Endodermal cell (in vitro differentiated cells): ENCODE data around the gene XG. TPM values are rescaled to one million over a fixed set of nuclear protein-coding genes. Genes with fewer than 3 reads are reported as not detected.

Experiments used
- DNase-seq: peaks from one replicate; pipeline ENCODE4 v3.0.0-alpha.2; 2017
- H3K27ac ChIP-seq: 2 replicates; pipeline ENCODE4 v1.5.1; 2013; ENCODE audit warnings: mild to moderate bottlenecking, low read depth, low read length, moderate library complexity
- H3K27me3 ChIP-seq: 2 replicates; pipeline ENCODE4 v1.6.1; 2013; ENCODE audit warnings: mild to moderate bottlenecking, low read length, moderate library complexity; ENCODE audit not compliant: insufficient read depth, control insufficient read depth, poor library complexity, severe bottlenecking
- H3K36me3 ChIP-seq: 2 replicates; pipeline ENCODE4 v1.7.0; 2013; ENCODE audit warnings: mild to moderate bottlenecking, low read length, moderate library complexity; ENCODE audit not compliant: control insufficient read depth, insufficient read depth
- H3K4me1 ChIP-seq: one replicate; pipeline ENCODE4 v1.7.0; 2013; ENCODE audit warnings: low read length; ENCODE audit not compliant: control insufficient read depth, insufficient read depth
- H3K4me3 ChIP-seq: 2 replicates; pipeline ENCODE4 v1.5.1; 2013; ENCODE audit warnings: mild to moderate bottlenecking, low read length, moderate library complexity
- H3K9ac ChIP-seq: 2 replicates; pipeline ENCODE4 v1.6.1; 2013; ENCODE audit warnings: mild to moderate bottlenecking, low read length, moderate library complexity; ENCODE audit not compliant: poor library complexity, severe bottlenecking; ENCODE audit errors: extremely low read depth
- H3K9me3 ChIP-seq: 2 replicates; pipeline ENCODE4 v1.6.1; 2013; ENCODE audit warnings: mild to moderate bottlenecking, low read length, moderate library complexity; ENCODE audit not compliant: control insufficient read depth
- H3K27ac Mint-ChIP-seq: 2 replicates; pipeline ENCODE4 v1.8.0; 2020; ENCODE audit warnings: mixed read lengths
- H3K27me3 Mint-ChIP-seq: 2 replicates; pipeline ENCODE4 v1.8.0; 2021; ENCODE audit warnings: mild to moderate bottlenecking, mixed read lengths; ENCODE audit not compliant: insufficient read depth
- H3K36me3 Mint-ChIP-seq: 2 replicates; pipeline ENCODE4 v1.8.0; 2020; ENCODE audit warnings: low read depth, mixed read lengths
- H3K4me1 Mint-ChIP-seq: 2 replicates; pipeline ENCODE4 v1.8.0; 2020; ENCODE audit warnings: mixed read lengths
- H3K4me3 Mint-ChIP-seq: 2 replicates; pipeline ENCODE4 v1.8.0; 2020; ENCODE audit warnings: mild to moderate bottlenecking, moderate library complexity, mixed read lengths
- H3K9me3 Mint-ChIP-seq: 2 replicates; pipeline ENCODE4 v1.8.0; 2020; ENCODE audit warnings: mild to moderate bottlenecking, mixed read lengths
- CTCF ChIP-seq: fragments of 200-600 bp; sonication (generic); conservative IDR thresholded peaks from 2 replicates; pipeline ENCODE4 v1.5.0; 2021; ENCODE audit warnings: antibody characterized with exemption, mild to moderate bottlenecking
- WGBS, 2 experiments: methylation state at CpG; one replicate each; pipeline versions ENCODE4 v1.1.5 to v1.1.7; 2013; ENCODE audit warnings: missing lambda C conversion rate in 2 of 2, mixed read lengths in 1 of 2; ENCODE audit not compliant: insufficient coverage in 1 of 2, insufficient read length in 1 of 2; 5-methylcytosine and 5-hydroxymethylcytosine counted together
- total RNA-seq, 2 donors: library from RNA; stranded (reverse); fragmentation: NEBNext Ultra II Directional in 1 of 2; extraction: Animal tissue kit (Norgen Biotek cat#: 25700) in 1 of 2; gene quantifications; 2 replicates in 1 of 2; 3 replicates in 1 of 2; pipeline ENCODE4 v1.2.1, GENCODE V29; 2021

The XG gene
- total RNA-seq, 2 donors from 2014 or later: 1.1 to 1.3 TPM

GRCh38 chrX:2732076-2732475 lies 19.8 kb upstream of the XG start:
- Histone ChIP-seq H3K36me3 (peaks cover 69% of the 10 kb centered on the region), H3K27ac (no peak overlapping the region), H3K4me1 (no peaks in the 10 kb centered on the region), H3K9me3 (peaks cover 27% of the 10 kb centered on the region), H3K4me3 (no peak overlapping the region), H3K27me3 (no peaks in the 10 kb centered on the region), H3K9ac (no peak overlapping the region)
- Mint-ChIP-seq H3K4me1 (no peaks in the 10 kb centered on the region), H3K4me3 (no peak overlapping the region), H3K9me3 (peaks cover 19% of the 10 kb centered on the region), H3K27me3 (no peaks in the 10 kb centered on the region), H3K36me3 (peaks cover 88% of the 10 kb centered on the region), H3K27ac (no peak overlapping the region)
- no peak for TF ChIP-seq CTCF
- no peak for DNase-seq
- WGBS, 2 experiments: 90 to 98% methylated on average over 6 to 9 of the region's 9 CpGs

- H3K4me1 Mint-ChIP-seq: no peaks in the 10 kb centered on the region
- TF ChIP-seq CTCF: no peak
These were observed 19.2 kb upstream of the XG start for GRCh38 chrX:2732649-2733048.

GRCh38 chrX:2733286-2733685 lies 18.6 kb upstream of the XG start:
- TF ChIP-seq CTCF: no peak
- Mint-ChIP-seq H3K36me3 (peaks cover 85% of the 10 kb centered on the region), H3K4me1 (no peaks in the 10 kb centered on the region), H3K4me3 (no peak overlapping the region), H3K9me3 (peaks cover 19% of the 10 kb centered on the region), H3K27me3 (no peaks in the 10 kb centered on the region), H3K27ac (peak overlapping the region; percentile 64)
- Histone ChIP-seq H3K9ac (no peak overlapping the region), H3K36me3 (peaks cover 64% of the 10 kb centered on the region), H3K4me1 (no peaks in the 10 kb centered on the region), H3K9me3 (peaks cover 27% of the 10 kb centered on the region), H3K4me3 (no peak overlapping the region), H3K27ac (no peak overlapping the region), H3K27me3 (no peaks in the 10 kb centered on the region)
- DNase-seq: no peak
- 92 to 99% methylated on average over 8 to 9 of the region's 9 CpGs for WGBS, 2 experiments

More at GRCh38 chrX:2732649-2733048, 19.2 kb upstream of the XG start:
- Histone ChIP-seq H3K27me3 (no peaks in the 10 kb centered on the region), H3K9ac (no peak overlapping the region), H3K36me3 (peaks cover 64% of the 10 kb centered on the region), H3K4me3 (no peak overlapping the region), H3K9me3 (peaks cover 27% of the 10 kb centered on the region), H3K4me1 (no peaks in the 10 kb centered on the region), H3K27ac (no peak overlapping the region)
- no peak overlapping the region for H3K27ac Mint-ChIP-seq
- peaks cover 85% of the 10 kb centered on the region for H3K36me3 Mint-ChIP-seq
- no peak overlapping the region for H3K4me3 Mint-ChIP-seq
- no peak for DNase-seq
- peaks cover 19% of the 10 kb centered on the region for H3K9me3 Mint-ChIP-seq
- no peaks in the 10 kb centered on the region for H3K27me3 Mint-ChIP-seq
